ENCODE data around the gene EPB41L4A.

Gene EPB41L4A

GRCh38 chr5:112143690-112144089 is 275.4 kb downstream of the EPB41L4A start:
- no peak for DNase-seq

GRCh38 chr5:112142769-112143270 is 276.3 kb downstream of the EPB41L4A start:
- no peak for DNase-seq

GRCh38 chr5:112141582-112141981 is 277.5 kb downstream of the EPB41L4A start:
- no peak for DNase-seq

- DNase-seq, result no peak
These were observed 280.6 kb downstream of the EPB41L4A start for GRCh38 chr5:112138526-112138925.

GRCh38 chr5:112136773-112137172 is 282.3 kb downstream of the EPB41L4A start:
- no peak for DNase-seq

- no peak for DNase-seq
These were observed 291.2 kb downstream of the EPB41L4A start for GRCh38 chr5:112127861-112128260.

GRCh38 chr5:112126982-112127381 is 292.1 kb downstream of the EPB41L4A start:
- DNase-seq, result no peak

- DNase-seq, result no peak
These were observed 293.2 kb downstream of the EPB41L4A start for GRCh38 chr5:112125903-112126302.

- no peak for DNase-seq
These were observed 294.3 kb downstream of the EPB41L4A start for GRCh38 chr5:112124788-112125187.

- DNase-seq, result no peak
These were observed 296.0 kb downstream of the EPB41L4A start for GRCh38 chr5:112123086-112123485.

- DNase-seq, result no peak
These were observed 296.7 kb downstream of the EPB41L4A start for GRCh38 chr5:112122353-112122752.

GRCh38 chr5:112121258-112121657 is 297.8 kb downstream of the EPB41L4A start:
- DNase-seq, result no peak

- no peak for DNase-seq
These were observed 299.1 kb downstream of the EPB41L4A start for GRCh38 chr5:112119969-112120368.

- DNase-seq, result no peak
These were observed 299.6 kb downstream of the EPB41L4A start for GRCh38 chr5:112119508-112119907.

- DNase-seq, result no peak
These were observed 301.5 kb downstream of the EPB41L4A start for GRCh38 chr5:112117551-112117950.

GRCh38 chr5:112116371-112116770 is 302.7 kb downstream of the EPB41L4A start:
- no peak for DNase-seq

- DNase-seq, result no peak
These were observed 305.5 kb downstream of the EPB41L4A start for GRCh38 chr5:112113565-112113964.
